ENCODE results near the gene ABCC8. TPM values are rescaled to one million over a fixed set of nuclear protein-coding genes. Genes with fewer than 3 reads are reported as not detected.

ABCC8 gene
- total and polyA plus RNA-seq, 2 experiments from 2014 or later: 2.0 to 3.4 TPM

GRCh38 chr11:17385492-17385891 lies 91.2 kb downstream of the ABCC8 start:
- no peak overlapping the region for H3K4me3 Mint-ChIP-seq

More at GRCh38 chr11:17385492-17385891, 91.2 kb downstream of the ABCC8 start:
- Mint-ChIP-seq H3K27ac (no peak overlapping the region; the same call in 1 of the 2 replicates), H3K27me3 (ENCODE audit: insufficient read depth, low read depth, poor library complexity) (peaks cover 13% of the 10 kb centered on the region), H3K36me3 (ENCODE audit: low read depth) (peaks cover 10% of the 10 kb centered on the region; the same call in 2 of the 3 replicates), H3K4me1 (peaks cover 12% of the 10 kb centered on the region; the same call in 2 of the 3 replicates), H3K9me3 (no peaks in the 10 kb centered on the region; the same call in 2 of the 3 replicates)
- DNase-seq (ENCODE audit: low spot score) (no peak), ATAC-seq (no peak)
- Histone ChIP-seq H3K4me1 (ENCODE audit: insufficient read depth) (peaks cover 7% of the 10 kb centered on the region; the same call in 1 of the 2 replicates), H3K79me2 (replicated peaks; ENCODE audit: insufficient read depth) (no peaks in the 10 kb centered on the region), H3K4me3 (no peak overlapping the region), H4K20me1 (replicated peaks; ENCODE audit: insufficient read depth) (no peaks in the 10 kb centered on the region), H3K27ac (ENCODE audit: low read depth) (no peak overlapping the region), H3K27me3 (ENCODE audit: insufficient read depth) (no peaks in the 10 kb centered on the region), H3K4me2 (no peak overlapping the region), H3K36me3 (ENCODE audit: insufficient read depth) (no peaks in the 10 kb centered on the region), H2AFZ (no peak overlapping the region), H3K9me2 (ENCODE audit: insufficient read depth) (0 out of 2 replicates have a peak, but pooled peaks cover 3% of the 10 kb centered on the region), H3F3A (replicated peaks; ENCODE audit: low read depth) (no peaks in the 10 kb centered on the region)
- no peak for TF ChIP-seq ZNF114 (CRISPR knock-in tag; IDR thresholded peaks at IDR 0.05)
- no peak for TF ChIP-seq EZH2 (IDR thresholded peaks at IDR 0.05; ENCODE audit: low read depth, unreplicated experiment)
- TF ChIP-seq CTCF (conservative IDR thresholded peaks at IDR 0.05; ENCODE audit: low read depth in 2 of 2): no peak
- TF ChIP-seq, protein P1, sequence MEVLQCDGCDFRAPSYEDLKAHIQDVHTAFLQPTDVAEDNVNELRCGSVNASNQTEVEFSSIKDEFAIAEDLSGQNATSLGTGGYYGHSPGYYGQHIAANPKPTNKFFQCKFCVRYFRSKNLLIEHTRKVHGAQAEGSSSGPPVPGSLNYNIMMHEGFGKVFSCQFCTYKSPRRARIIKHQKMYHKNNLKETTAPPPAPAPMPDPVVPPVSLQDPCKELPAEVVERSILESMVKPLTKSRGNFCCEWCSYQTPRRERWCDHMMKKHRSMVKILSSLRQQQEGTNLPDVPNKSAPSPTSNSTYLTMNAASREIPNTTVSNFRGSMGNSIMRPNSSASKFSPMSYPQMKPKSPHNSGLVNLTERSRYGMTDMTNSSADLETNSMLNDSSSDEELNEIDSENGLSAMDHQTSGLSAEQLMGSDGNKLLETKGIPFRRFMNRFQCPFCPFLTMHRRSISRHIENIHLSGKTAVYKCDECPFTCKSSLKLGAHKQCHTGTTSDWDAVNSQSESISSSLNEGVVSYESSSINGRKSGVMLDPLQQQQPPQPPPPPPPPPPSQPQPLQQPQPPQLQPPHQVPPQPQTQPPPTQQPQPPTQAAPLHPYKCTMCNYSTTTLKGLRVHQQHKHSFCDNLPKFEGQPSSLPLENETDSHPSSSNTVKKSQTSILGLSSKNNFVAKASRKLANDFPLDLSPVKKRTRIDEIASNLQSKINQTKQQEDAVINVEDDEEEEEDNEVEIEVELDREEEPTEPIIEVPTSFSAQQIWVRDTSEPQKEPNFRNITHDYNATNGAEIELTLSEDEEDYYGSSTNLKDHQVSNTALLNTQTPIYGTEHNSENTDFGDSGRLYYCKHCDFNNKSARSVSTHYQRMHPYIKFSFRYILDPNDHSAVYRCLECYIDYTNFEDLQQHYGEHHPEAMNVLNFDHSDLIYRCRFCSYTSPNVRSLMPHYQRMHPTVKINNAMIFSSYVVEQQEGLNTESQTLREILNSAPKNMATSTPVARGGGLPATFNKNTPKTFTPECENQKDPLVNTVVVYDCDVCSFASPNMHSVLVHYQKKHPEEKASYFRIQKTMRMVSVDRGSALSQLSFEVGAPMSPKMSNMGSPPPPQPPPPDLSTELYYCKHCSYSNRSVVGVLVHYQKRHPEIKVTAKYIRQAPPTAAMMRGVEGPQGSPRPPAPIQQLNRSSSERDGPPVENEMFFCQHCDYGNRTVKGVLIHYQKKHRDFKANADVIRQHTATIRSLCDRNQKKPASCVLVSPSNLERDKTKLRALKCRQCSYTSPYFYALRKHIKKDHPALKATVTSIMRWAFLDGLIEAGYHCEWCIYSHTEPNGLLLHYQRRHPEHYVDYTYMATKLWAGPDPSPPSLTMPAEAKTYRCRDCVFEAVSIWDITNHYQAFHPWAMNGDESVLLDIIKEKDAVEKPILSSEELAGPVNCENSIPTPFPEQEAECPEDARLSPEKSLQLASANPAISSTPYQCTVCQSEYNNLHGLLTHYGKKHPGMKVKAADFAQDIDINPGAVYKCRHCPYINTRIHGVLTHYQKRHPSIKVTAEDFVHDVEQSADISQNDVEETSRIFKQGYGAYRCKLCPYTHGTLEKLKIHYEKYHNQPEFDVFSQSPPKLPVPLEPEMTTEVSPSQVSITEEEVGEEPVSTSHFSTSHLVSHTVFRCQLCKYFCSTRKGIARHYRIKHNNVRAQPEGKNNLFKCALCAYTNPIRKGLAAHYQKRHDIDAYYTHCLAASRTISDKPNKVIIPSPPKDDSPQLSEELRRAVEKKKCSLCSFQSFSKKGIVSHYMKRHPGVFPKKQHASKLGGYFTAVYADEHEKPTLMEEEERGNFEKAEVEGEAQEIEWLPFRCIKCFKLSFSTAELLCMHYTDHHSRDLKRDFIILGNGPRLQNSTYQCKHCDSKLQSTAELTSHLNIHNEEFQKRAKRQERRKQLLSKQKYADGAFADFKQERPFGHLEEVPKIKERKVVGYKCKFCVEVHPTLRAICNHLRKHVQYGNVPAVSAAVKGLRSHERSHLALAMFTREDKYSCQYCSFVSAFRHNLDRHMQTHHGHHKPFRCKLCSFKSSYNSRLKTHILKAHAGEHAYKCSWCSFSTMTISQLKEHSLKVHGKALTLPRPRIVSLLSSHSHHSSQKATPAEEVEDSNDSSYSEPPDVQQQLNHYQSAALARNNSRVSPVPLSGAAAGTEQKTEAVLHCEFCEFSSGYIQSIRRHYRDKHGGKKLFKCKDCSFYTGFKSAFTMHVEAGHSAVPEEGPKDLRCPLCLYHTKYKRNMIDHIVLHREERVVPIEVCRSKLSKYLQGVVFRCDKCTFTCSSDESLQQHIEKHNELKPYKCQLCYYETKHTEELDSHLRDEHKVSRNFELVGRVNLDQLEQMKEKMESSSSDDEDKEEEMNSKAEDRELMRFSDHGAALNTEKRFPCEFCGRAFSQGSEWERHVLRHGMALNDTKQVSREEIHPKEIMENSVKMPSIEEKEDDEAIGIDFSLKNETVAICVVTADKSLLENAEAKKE (CRISPR knock-in tag; IDR thresholded peaks at IDR 0.05): no peak
- TF ChIP-seq ETS1 (IDR thresholded peaks at IDR 0.05): no peak
- TF ChIP-seq POLR2AphosphoS5 (IDR thresholded peaks at IDR 0.05; ENCODE audit: low read depth): no peak
- TF ChIP-seq, protein P2, sequence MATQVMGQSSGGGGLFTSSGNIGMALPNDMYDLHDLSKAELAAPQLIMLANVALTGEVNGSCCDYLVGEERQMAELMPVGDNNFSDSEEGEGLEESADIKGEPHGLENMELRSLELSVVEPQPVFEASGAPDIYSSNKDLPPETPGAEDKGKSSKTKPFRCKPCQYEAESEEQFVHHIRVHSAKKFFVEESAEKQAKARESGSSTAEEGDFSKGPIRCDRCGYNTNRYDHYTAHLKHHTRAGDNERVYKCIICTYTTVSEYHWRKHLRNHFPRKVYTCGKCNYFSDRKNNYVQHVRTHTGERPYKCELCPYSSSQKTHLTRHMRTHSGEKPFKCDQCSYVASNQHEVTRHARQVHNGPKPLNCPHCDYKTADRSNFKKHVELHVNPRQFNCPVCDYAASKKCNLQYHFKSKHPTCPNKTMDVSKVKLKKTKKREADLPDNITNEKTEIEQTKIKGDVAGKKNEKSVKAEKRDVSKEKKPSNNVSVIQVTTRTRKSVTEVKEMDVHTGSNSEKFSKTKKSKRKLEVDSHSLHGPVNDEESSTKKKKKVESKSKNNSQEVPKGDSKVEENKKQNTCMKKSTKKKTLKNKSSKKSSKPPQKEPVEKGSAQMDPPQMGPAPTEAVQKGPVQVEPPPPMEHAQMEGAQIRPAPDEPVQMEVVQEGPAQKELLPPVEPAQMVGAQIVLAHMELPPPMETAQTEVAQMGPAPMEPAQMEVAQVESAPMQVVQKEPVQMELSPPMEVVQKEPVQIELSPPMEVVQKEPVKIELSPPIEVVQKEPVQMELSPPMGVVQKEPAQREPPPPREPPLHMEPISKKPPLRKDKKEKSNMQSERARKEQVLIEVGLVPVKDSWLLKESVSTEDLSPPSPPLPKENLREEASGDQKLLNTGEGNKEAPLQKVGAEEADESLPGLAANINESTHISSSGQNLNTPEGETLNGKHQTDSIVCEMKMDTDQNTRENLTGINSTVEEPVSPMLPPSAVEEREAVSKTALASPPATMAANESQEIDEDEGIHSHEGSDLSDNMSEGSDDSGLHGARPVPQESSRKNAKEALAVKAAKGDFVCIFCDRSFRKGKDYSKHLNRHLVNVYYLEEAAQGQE (IDR thresholded peaks at IDR 0.05; ENCODE audit: unreplicated experiment): no peak
